HG03060 (cell line): ENCODE data around the gene HABP2.

Experiments
- ATAC-seq: cut with Tn5 transposase; IDR thresholded peaks from one replicate; pipeline ENCODE4 v1.9.1; 2021; ENCODE audit warnings: low read depth, moderate number of reproducible peaks; ENCODE audit not compliant: unreplicated experiment

Gene HABP2

GRCh38 chr10:113590581-113590980, 37.7 kb downstream of the HABP2 start:
- no peak for ATAC-seq

GRCh38 chr10:113592380-113592779, 39.5 kb downstream of the HABP2 start:
- ATAC-seq = no peak

- ATAC-seq = no peak
These were observed 41.8 kb downstream of the HABP2 start for GRCh38 chr10:113594652-113595051.

GRCh38 chr10:113600569-113600968, 47.7 kb downstream of the HABP2 start:
- ATAC-seq = no peak

- no peak for ATAC-seq
These were observed 50.4 kb downstream of the HABP2 start for GRCh38 chr10:113603057-113603777.

- no peak for ATAC-seq
These were observed 51.7 kb downstream of the HABP2 start for GRCh38 chr10:113604572-113604971.

- no peak for ATAC-seq
These were observed 52.6 kb downstream of the HABP2 start for GRCh38 chr10:113605268-113605978.

- ATAC-seq = no peak
These were observed 56.9 kb downstream of the HABP2 start for GRCh38 chr10:113609704-113610108.

- ATAC-seq = no peak
These were observed 58.1 kb downstream of the HABP2 start for GRCh38 chr10:113610631-113611601.

- no peak for ATAC-seq
These were observed 59.3 kb downstream of the HABP2 start for GRCh38 chr10:113612154-113612553.

- no peak for ATAC-seq
These were observed 60.6 kb downstream of the HABP2 start for GRCh38 chr10:113613427-113613826.

- no peak for ATAC-seq
These were observed 61.3 kb downstream of the HABP2 start for GRCh38 chr10:113613977-113614690.

GRCh38 chr10:113616244-113617074, 63.6 kb downstream of the HABP2 start:
- ATAC-seq = no peak

- ATAC-seq = no peak
These were observed 64.2 kb downstream of the HABP2 start for GRCh38 chr10:113617086-113617485.

- no peak for ATAC-seq
These were observed 65.5 kb downstream of the HABP2 start for GRCh38 chr10:113618338-113618737.

- ATAC-seq = no peak
These were observed 66.5 kb downstream of the HABP2 start for GRCh38 chr10:113619401-113619800.

GRCh38 chr10:113620511-113620910, 67.7 kb downstream of the HABP2 start:
- ATAC-seq = no peak

GRCh38 chr10:113620936-113621335, 68.1 kb downstream of the HABP2 start:
- ATAC-seq = no peak

- no peak for ATAC-seq
These were observed 68.9 kb downstream of the HABP2 start for GRCh38 chr10:113621799-113622198.
